SK-N-MC (cell line): ENCODE measurements around the gene PDZD7.

ENCODE experiments used
- FOXP2 ChIP-seq: optimal IDR thresholded peaks from 2 replicates; pipeline ENCODE3; 2011; ENCODE audit warnings: mild to moderate bottlenecking, moderate library complexity; ENCODE audit not compliant: insufficient read depth; ENCODE audit errors: extremely low read length, control extremely low read depth
- POLR2AphosphoS5 ChIP-seq: IDR thresholded peaks from 2 replicates; pipeline ENCODE4 v1.6.1; 2012; ENCODE audit warnings: mild to moderate bottlenecking, low read depth, low read length, borderline replicate concordance

GRCh38 chr10:100982916-100983830 lies 47.8 kb downstream of the PDZD7 start:
- TF ChIP-seq POLR2AphosphoS5, result no peak
- TF ChIP-seq FOXP2, result no peak
